Mesendoderm (in vitro differentiated cells): ENCODE measurements around the gene ZNF730. TPM values are rescaled to one million over a fixed set of nuclear protein-coding genes. Genes with fewer than 3 reads are reported as not detected.
A peak's percentile ranks its signal among the peaks of the same experiment; 100 is the strongest.
"Not testable (repeated sequence)": the region's sequence is repeated elsewhere in the genome, so short reads cannot be mapped to it uniquely, and the experiment has no call there.

Source experiments
- DNase-seq: peaks from one replicate; pipeline ENCODE4 v3.0.0; 2013
- H2AK5ac ChIP-seq: 2 replicates; pipeline ENCODE4 v1.6.1; 2013; ENCODE audit warnings: low read length, inconsistent platforms
- H2BK120ac ChIP-seq: 2 replicates; pipeline ENCODE4 v1.6.1; 2013; ENCODE audit warnings: low read depth, mild to moderate bottlenecking, low read length, moderate library complexity, mixed read lengths
- H2BK15ac ChIP-seq: replicated peaks from 2 replicates; pipeline ENCODE4 v1.6.1; 2013; ENCODE audit warnings: low read depth, mild to moderate bottlenecking, moderate library complexity
- H2BK5ac ChIP-seq: 2 replicates; pipeline ENCODE4 v1.6.1; 2013; ENCODE audit warnings: low read length, inconsistent platforms
- H3K18ac ChIP-seq: 2 replicates; pipeline ENCODE4 v1.6.1; 2013; ENCODE audit warnings: mild to moderate bottlenecking, low read length, mixed read lengths
- H3K23ac ChIP-seq: one replicate; pipeline ENCODE4 v1.6.1; 2013; ENCODE audit warnings: low read length
- H3K27ac ChIP-seq: 2 replicates; pipeline ENCODE4 v1.5.1; 2013; ENCODE audit warnings: low read depth, mild to moderate bottlenecking, inconsistent platforms, low read length, moderate library complexity
- H3K27me3 ChIP-seq: 2 replicates; pipeline ENCODE4 v1.6.1; 2013; ENCODE audit warnings: low read length, control low read depth, mild to moderate bottlenecking, inconsistent platforms; ENCODE audit not compliant: insufficient read depth, poor library complexity
- H3K36me3 ChIP-seq: 2 replicates; pipeline ENCODE4 v1.6.1; 2013; ENCODE audit warnings: low read length, inconsistent platforms; ENCODE audit not compliant: control insufficient read depth, insufficient read depth
- H3K4ac ChIP-seq: one replicate; pipeline ENCODE4 v1.6.1; 2013; ENCODE audit warnings: low read depth, mild to moderate bottlenecking, low read length, moderate library complexity
- H3K4me1 ChIP-seq: 2 replicates; pipeline ENCODE4 v1.6.1; 2013; ENCODE audit warnings: low read depth, low read length, inconsistent platforms; ENCODE audit not compliant: control insufficient read depth
- H3K4me2 ChIP-seq: 2 replicates; pipeline ENCODE4 v1.6.1; 2013; ENCODE audit warnings: low read length
- H3K4me3 ChIP-seq: 2 replicates; pipeline ENCODE4 v1.5.1; 2013; ENCODE audit warnings: mild to moderate bottlenecking, low read length
- H3K56ac ChIP-seq: one replicate; pipeline ENCODE4 v1.6.1; 2013; ENCODE audit warnings: low read length
- H3K79me1 ChIP-seq: 2 replicates; pipeline ENCODE4 v1.6.1; 2013; ENCODE audit warnings: low read length, inconsistent platforms
- H3K79me2 ChIP-seq: 2 replicates; pipeline ENCODE4 v1.6.1; 2013; ENCODE audit warnings: mild to moderate bottlenecking, low read length; ENCODE audit not compliant: control insufficient read depth, insufficient read depth
- H3K9ac ChIP-seq: 2 replicates; pipeline ENCODE4 v1.6.1; 2013; ENCODE audit warnings: low read length, inconsistent platforms
- H4K5ac ChIP-seq: one replicate; pipeline ENCODE4 v1.6.1; 2013; ENCODE audit warnings: low read length
- H4K8ac ChIP-seq: one replicate; pipeline ENCODE4 v1.6.1; 2013; ENCODE audit warnings: low read depth, mild to moderate bottlenecking, control low read depth, low read length, moderate library complexity
- WGBS: extraction: QIAGEN DNeasy Blood & Tissue Kit; methylation state at CpG from one replicate; pipeline ENCODE4 v1.1.7; 2013; ENCODE audit warnings: low lambda C conversion rate, missing lambda C conversion rate; ENCODE audit not compliant: insufficient coverage; ENCODE audit errors: extremely low coverage; 5-methylcytosine and 5-hydroxymethylcytosine counted together
- polyA plus RNA-seq, 2 experiments: library from polyadenylated mRNA; stranded (reverse); fragments of 200-250 nt; gene quantifications; one replicate each; pipeline ENCODE4 v1.2.3, GENCODE V29; 2013

ZNF730 gene
- 17.8 TPM for polyA plus RNA-seq (2013, experiment 1 of 2)
- 18.9 TPM for polyA plus RNA-seq (2013, experiment 2 of 2)

GRCh38 chr19:23116802-23117571 is at the start of gene ZNF730:
Gene ZNF730 (plus strand): TSS chr19:23117025. CDS start chr19:23117174, 149 bp downstream.
- DNase-seq: peak; percentile 97
- Histone ChIP-seq H3K36me3 (no peaks in the 10 kb centered on the region), H2BK15ac (no peak within 1 kb of the TSS), H3K9ac (peak within 1 kb of the TSS; percentile 89), H4K8ac (no peak within 1 kb of the TSS), H2AK5ac (no peak within 1 kb of the TSS), H3K4ac (peak within 1 kb of the TSS; percentile 56), H4K5ac (no peak within 1 kb of the TSS), H3K18ac (peak within 1 kb of the TSS; percentile 89), H3K56ac (peak within 1 kb of the TSS; percentile 93), H3K27ac (peak within 1 kb of the TSS; percentile 90), H3K4me2 (peak within 1 kb of the TSS; percentile 6), H3K79me2 (peaks cover 5% of the 10 kb centered on the region), H3K79me1 (no peaks in the 10 kb centered on the region), H3K4me1 (no peaks in the 10 kb centered on the region), H3K23ac (no peak within 1 kb of the TSS), H2BK5ac (no peak within 1 kb of the TSS), H3K4me3 (peak within 1 kb of the TSS; percentile 39), H2BK120ac (no peak within 1 kb of the TSS), H3K27me3 (no peaks in the 10 kb centered on the region)
- WGBS: no CpG with 5 or more reads among the region's 44 CpGs

GRCh38 chr19:23070353-23071146 is 46.3 kb upstream of the ZNF730 start:
- Histone ChIP-seq H3K79me2 (peaks cover 2% of the 10 kb centered on the region), H3K23ac (no peak overlapping the region), H3K18ac (no peak overlapping the region), H3K4me3 (no peak overlapping the region), H3K79me1 (no peaks in the 10 kb centered on the region), H3K56ac (no peak overlapping the region), H3K27ac (no peak overlapping the region), H3K4me2 (no peak overlapping the region), H3K27me3 (no peaks in the 10 kb centered on the region), H4K5ac (no peak overlapping the region), H2AK5ac (no peak overlapping the region), H3K4me1 (no peaks in the 10 kb centered on the region), H3K36me3 (no peaks in the 10 kb centered on the region), H3K9ac (no peak overlapping the region), H2BK15ac (no peak overlapping the region), H2BK120ac (no peak overlapping the region), H4K8ac (no peak overlapping the region), H3K4ac (no peak overlapping the region), H2BK5ac (no peak overlapping the region)
- no CpG with 5 or more reads among the region's 43 CpGs for WGBS
- peak; percentile 27 for DNase-seq

- Histone ChIP-seq H3K79me1 (no peaks in the 10 kb centered on the region), H3K9ac (no peak overlapping the region), H3K18ac (no peak overlapping the region), H3K4me1 (no peaks in the 10 kb centered on the region), H3K27ac (no peak overlapping the region), H3K36me3 (no peaks in the 10 kb centered on the region), H3K4me3 (no peak overlapping the region), H3K23ac (no peak overlapping the region), H3K27me3 (no peaks in the 10 kb centered on the region), H4K8ac (no peak overlapping the region), H2AK5ac (no peak overlapping the region), H2BK5ac (no peak overlapping the region), H3K4me2 (no peak overlapping the region), H4K5ac (no peak overlapping the region), H2BK120ac (no peak overlapping the region), H3K4ac (no peak overlapping the region), H3K79me2 (peaks cover 7% of the 10 kb centered on the region), H2BK15ac (no peak overlapping the region), H3K56ac (no peak overlapping the region)
- no CpG with 5 or more reads among the region's 30 CpGs for WGBS
- DNase-seq: no peak
These were observed 45.7 kb upstream of the ZNF730 start for GRCh38 chr19:23071147-23071511.

- H4K5ac ChIP-seq: no peak overlapping the region
- peak overlapping the region; percentile 98 for H3K4me3 ChIP-seq
- no peak overlapping the region for H2BK120ac ChIP-seq
- DNase-seq: peak; percentile 97
- H3K4ac ChIP-seq: peak overlapping the region; percentile 88
- H3K23ac ChIP-seq: no peak overlapping the region
- H3K18ac ChIP-seq: peak overlapping the region; percentile 71
- no peaks in the 10 kb centered on the region for H3K27me3 ChIP-seq
- WGBS: no CpG with 5 or more reads among the region's 48 CpGs
- no peaks in the 10 kb centered on the region for H3K36me3 ChIP-seq
- H3K56ac ChIP-seq: peak overlapping the region; percentile 100
- peaks cover 38% of the 10 kb centered on the region for H3K79me2 ChIP-seq
- peak overlapping the region; percentile 46 for H3K4me2 ChIP-seq
- peaks cover 2% of the 10 kb centered on the region for H3K4me1 ChIP-seq
- peak overlapping the region; percentile 100 for H3K9ac ChIP-seq
- peak overlapping the region; percentile 99 for H2BK5ac ChIP-seq
- H3K27ac ChIP-seq: peak overlapping the region; percentile 96
- no peak overlapping the region for H2BK15ac ChIP-seq
- no peak overlapping the region for H2AK5ac ChIP-seq
- H3K79me1 ChIP-seq: no peaks in the 10 kb centered on the region
- no peak overlapping the region for H4K8ac ChIP-seq
These were observed 41.6 kb upstream of the ZNF730 start for GRCh38 chr19:23075031-23075733.

- not testable (repeated sequence) for H2AK5ac ChIP-seq, H2BK120ac ChIP-seq, H3K4me1 ChIP-seq, H3K4ac ChIP-seq, H3K18ac ChIP-seq, H3K27ac ChIP-seq, H3K27me3 ChIP-seq, H3K36me3 ChIP-seq, H3K23ac ChIP-seq, H3K4me2 ChIP-seq, H2BK5ac ChIP-seq, H3K79me1 ChIP-seq, H3K4me3 ChIP-seq, H3K9ac ChIP-seq, H2BK15ac ChIP-seq, H4K8ac ChIP-seq, H4K5ac ChIP-seq
- Histone ChIP-seq H3K79me2 (peaks cover 59% of the 10 kb centered on the region), H3K56ac (peak overlapping the region; percentile 34)
- WGBS: no CpG with 5 or more reads among the region's 2 CpGs
- DNase-seq: peak; percentile 63
These were observed 39.0 kb upstream of the ZNF730 start for GRCh38 chr19:23077776-23078175.
